Prostate gland (tissue), 2 donors: Measurements from ENCODE around the gene CDK4.
A peak's percentile ranks its signal among the peaks of the same experiment; 100 is the strongest.

Experiments used
- POLR2A ChIP-seq: fragments of 450-650 bp; IDR thresholded peaks from one replicate; pipeline ENCODE4 v1.6.1; 2016; ENCODE audit warnings: antibody characterized with exemption, mild to moderate bottlenecking
- POLR2AphosphoS5 ChIP-seq: sonication (generic); formaldehyde crosslinking; IDR thresholded peaks from one replicate; pipeline ENCODE4 v1.6.1; 2017; ENCODE audit warnings: antibody characterized with exemption
- TF ChIP-seq, protein P1 (sequence below), 4 experiments: fragments of 200-600 bp in 2 of 4; fragments of 450-650 bp in 2 of 4; sonication (generic) in 2 of 4; IDR thresholded peaks; 1 replicate in 3 of 4; 2 replicates in 1 of 4; pipeline ENCODE4 v1.5.1; 2016 to 2019; ENCODE audit warnings: antibody characterized with exemption in 4 of 4, mild to moderate bottlenecking in 2 of 4, moderate library complexity in 2 of 4

DNA sequence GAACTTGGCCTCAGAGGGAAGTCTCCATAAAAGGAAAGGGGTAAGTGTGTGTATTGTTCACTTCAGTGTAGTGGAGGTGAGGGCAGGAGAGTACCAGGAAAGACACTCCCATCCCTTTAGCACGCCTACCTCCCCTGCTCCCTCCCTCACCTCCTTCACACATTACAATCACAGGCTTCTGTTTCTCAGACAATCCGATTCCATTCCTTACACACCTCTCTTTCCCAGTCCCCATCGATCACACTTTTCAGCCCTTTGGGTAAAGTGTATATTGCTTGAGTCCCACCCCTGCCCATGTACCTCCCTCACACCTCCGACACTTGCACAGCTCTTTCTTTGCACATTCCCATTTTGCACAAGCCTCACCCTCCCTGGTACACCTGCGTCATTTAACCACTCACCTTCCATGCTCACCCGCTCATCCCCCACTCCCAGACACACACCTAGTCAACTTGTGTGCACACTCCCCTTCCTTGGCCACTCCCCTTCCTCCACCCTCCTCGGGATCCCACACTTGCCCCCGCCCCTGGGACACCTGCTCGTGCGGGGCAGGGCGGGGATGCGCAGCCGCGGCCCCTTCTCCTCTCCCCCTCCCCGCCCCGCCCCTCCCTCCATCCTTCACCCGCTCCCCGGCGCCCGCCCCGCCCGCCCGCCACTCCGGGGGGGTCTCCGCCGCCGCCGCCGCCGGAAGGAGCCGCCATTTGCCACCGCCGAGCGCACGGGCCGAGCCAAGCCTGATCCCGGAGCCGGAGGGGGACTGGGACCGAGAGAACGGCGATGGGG is 2.5 kb upstream of the CDK4 start, which contains the start of gene MARCHF9:
- TF ChIP-seq, protein P1, sequence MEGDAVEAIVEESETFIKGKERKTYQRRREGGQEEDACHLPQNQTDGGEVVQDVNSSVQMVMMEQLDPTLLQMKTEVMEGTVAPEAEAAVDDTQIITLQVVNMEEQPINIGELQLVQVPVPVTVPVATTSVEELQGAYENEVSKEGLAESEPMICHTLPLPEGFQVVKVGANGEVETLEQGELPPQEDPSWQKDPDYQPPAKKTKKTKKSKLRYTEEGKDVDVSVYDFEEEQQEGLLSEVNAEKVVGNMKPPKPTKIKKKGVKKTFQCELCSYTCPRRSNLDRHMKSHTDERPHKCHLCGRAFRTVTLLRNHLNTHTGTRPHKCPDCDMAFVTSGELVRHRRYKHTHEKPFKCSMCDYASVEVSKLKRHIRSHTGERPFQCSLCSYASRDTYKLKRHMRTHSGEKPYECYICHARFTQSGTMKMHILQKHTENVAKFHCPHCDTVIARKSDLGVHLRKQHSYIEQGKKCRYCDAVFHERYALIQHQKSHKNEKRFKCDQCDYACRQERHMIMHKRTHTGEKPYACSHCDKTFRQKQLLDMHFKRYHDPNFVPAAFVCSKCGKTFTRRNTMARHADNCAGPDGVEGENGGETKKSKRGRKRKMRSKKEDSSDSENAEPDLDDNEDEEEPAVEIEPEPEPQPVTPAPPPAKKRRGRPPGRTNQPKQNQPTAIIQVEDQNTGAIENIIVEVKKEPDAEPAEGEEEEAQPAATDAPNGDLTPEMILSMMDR (IDR thresholded peaks at IDR 0.05): no peak
- TF ChIP-seq POLR2A (peak; percentile 19), POLR2AphosphoS5 (peak; percentile 34)
